GM23338 (cell line): Measurements from ENCODE around the gene ASTN1. TPM values are rescaled to one million over a fixed set of nuclear protein-coding genes. Genes with fewer than 3 reads are reported as not detected.

Experiments
- ATAC-seq: fragments of 200-7000 bp; cut with Tn5 transposase; 3 replicates; pipeline ENCODE4 v1.9.1; 2020
- DNase-seq: peaks from one replicate; pipeline ENCODE4 v3.0.0-alpha.2; 2015; ENCODE audit warnings: low spot score
- H2AFZ ChIP-seq: fragments of 200-600 bp; sonication (generic); 2 replicates; pipeline ENCODE4 v1.8.0; 2016; ENCODE audit warnings: antibody characterized with exemption, mild to moderate bottlenecking, moderate library complexity
- H3F3A ChIP-seq: fragments of 200-600 bp; sonication (generic); replicated peaks from 2 replicates; pipeline ENCODE4 v1.8.0; 2017; ENCODE audit warnings: antibody characterized with exemption, mixed run types, low read depth
- H3K27ac ChIP-seq: fragments of 200-600 bp; sonication (generic); 2 replicates; pipeline ENCODE4 v1.6.1; 2016; ENCODE audit warnings: low read depth
- H3K27me3 ChIP-seq: fragments of 200-600 bp; sonication (generic); 2 replicates; pipeline ENCODE4 v1.8.0; 2016; ENCODE audit warnings: mild to moderate bottlenecking, mixed run types, moderate library complexity; ENCODE audit not compliant: insufficient read depth
- H3K36me3 ChIP-seq: fragments of 200-600 bp; sonication (generic); 2 replicates; pipeline ENCODE4 v1.8.0; 2016; ENCODE audit warnings: mild to moderate bottlenecking; ENCODE audit not compliant: insufficient read depth
- H3K4me1 ChIP-seq: fragments of 200-600 bp; sonication (generic); 2 replicates; pipeline ENCODE4 v1.8.0; 2016; ENCODE audit warnings: mild to moderate bottlenecking, moderate library complexity; ENCODE audit not compliant: insufficient read depth
- H3K4me2 ChIP-seq: fragments of 200-600 bp; sonication (generic); 2 replicates; pipeline ENCODE4 v1.7.1; 2017; ENCODE audit warnings: mixed run types
- H3K4me3 ChIP-seq: fragments of 200-600 bp; sonication (generic); 2 replicates; pipeline ENCODE4 v1.6.1; 2016; ENCODE audit warnings: mixed run types
- H3K79me2 ChIP-seq: fragments of 200-600 bp; sonication (generic); replicated peaks from 2 replicates; pipeline ENCODE4 v1.8.0; 2017; ENCODE audit warnings: mild to moderate bottlenecking; ENCODE audit not compliant: insufficient read depth
- H3K9me2 ChIP-seq: fragments of 200-600 bp; sonication (generic); 2 replicates; pipeline ENCODE4 v1.8.0; 2017; ENCODE audit not compliant: insufficient read depth
- H4K20me1 ChIP-seq: fragments of 200-600 bp; sonication (generic); replicated peaks from 2 replicates; pipeline ENCODE4 v1.8.0; 2017; ENCODE audit warnings: mild to moderate bottlenecking; ENCODE audit not compliant: insufficient read depth
- H3K27ac Mint-ChIP-seq: 2 replicates; pipeline ENCODE4 v1.8.0; 2020; ENCODE audit warnings: inconsistent platforms, mild to moderate bottlenecking, moderate library complexity, mixed read lengths
- H3K27me3 Mint-ChIP-seq: 3 replicates; pipeline ENCODE4 v1.8.0; 2022; ENCODE audit warnings: low read depth, mild to moderate bottlenecking, moderate library complexity, mixed read lengths, inconsistent platforms; ENCODE audit not compliant: insufficient read depth, poor library complexity
- H3K36me3 Mint-ChIP-seq: 3 replicates; pipeline ENCODE4 v1.8.0; 2021; ENCODE audit warnings: low read depth, mild to moderate bottlenecking, inconsistent platforms, moderate library complexity, mixed read lengths
- H3K4me1 Mint-ChIP-seq: 3 replicates; pipeline ENCODE4 v1.8.0; 2020; ENCODE audit warnings: mild to moderate bottlenecking, inconsistent platforms, mixed read lengths
- H3K4me3 Mint-ChIP-seq: 3 replicates; pipeline ENCODE4 v1.8.0; 2021; ENCODE audit warnings: moderate library complexity, mild to moderate bottlenecking, inconsistent platforms, mixed read lengths
- H3K9me3 Mint-ChIP-seq: 3 replicates; pipeline ENCODE4 v1.8.0; 2020; ENCODE audit warnings: moderate library complexity, mild to moderate bottlenecking, inconsistent platforms, mixed read lengths
- CREB1 ChIP-seq: fragments of 250-450 bp; sonication (Bioruptor Pico); IDR thresholded peaks from 2 replicates; pipeline ENCODE4 v1.5.0; 2020; ENCODE audit warnings: low read depth, mild to moderate bottlenecking, moderate library complexity
- EZH2 ChIP-seq: fragments of 200-600 bp; sonication (generic); IDR thresholded peaks from one replicate; pipeline ENCODE4 v1.8.0; 2017; ENCODE audit warnings: antibody characterized with exemption, mild to moderate bottlenecking, low read depth; ENCODE audit not compliant: unreplicated experiment
- EZH2phosphoT487 ChIP-seq: fragments of 200-600 bp; sonication (generic); IDR thresholded peaks from one replicate; pipeline ENCODE4 v1.8.1; 2018; ENCODE audit warnings: antibody characterized with exemption; ENCODE audit not compliant: unreplicated experiment
- JUNB ChIP-seq: IDR thresholded peaks from one replicate; pipeline ENCODE4 v1.6.1; 2016; ENCODE audit warnings: antibody characterized with exemption; ENCODE audit not compliant: unreplicated experiment
- NANOG ChIP-seq: IDR thresholded peaks from 2 replicates; pipeline ENCODE4 v1.6.1; 2016; ENCODE audit warnings: antibody characterized with exemption, borderline replicate concordance
- POLR2AphosphoS5 ChIP-seq: IDR thresholded peaks from 2 replicates; pipeline ENCODE4 v1.6.1; 2016; ENCODE audit warnings: antibody characterized with exemption, low read depth
- ZNF114 ChIP-seq: fragments of 250-450 bp; sonication (Bioruptor Pico); IDR thresholded peaks from 2 replicates; pipeline ENCODE4 v1.5.0; 2020; ENCODE audit warnings: mild to moderate bottlenecking, moderate library complexity
- ZNF331 ChIP-seq: fragments of 250-450 bp; sonication (Bioruptor Pico); IDR thresholded peaks from 2 replicates; pipeline ENCODE4 v1.5.0; 2020; ENCODE audit warnings: low read depth, mild to moderate bottlenecking, moderate library complexity
- polyA plus RNA-seq: library from polyadenylated mRNA; unstranded; fragments of >200 nt; fragmentation: Nextera tagmentation; extraction: Ambion mirVana; gene quantifications from 2 replicates; pipeline ENCODE4 v1.2.1, GENCODE V29; 2016
- total RNA-seq: library from RNA; depleted of rRNA; stranded (reverse); fragments of >200 nt; shearing (Covaris generic); gene quantifications from 2 replicates; pipeline ENCODE4 v1.2.3, GENCODE V29; 2014
- TF ChIP-seq, protein P1 (sequence below), 2 experiments: fragments of 200-600 bp in 1 of 2; sonication (generic) in 1 of 2; conservative IDR thresholded peaks; 2 replicates each; pipeline versions ENCODE4 v1.5.1 to v1.6.1; 2016 to 2017; ENCODE audit warnings: antibody characterized with exemption in 2 of 2, low read depth in 2 of 2, mild to moderate bottlenecking in 2 of 2, moderate library complexity in 1 of 2
- TF ChIP-seq, protein P2 (sequence below): IDR thresholded peaks from 2 replicates; pipeline ENCODE4 v1.6.1; 2016; ENCODE audit warnings: antibody characterized with exemption
- TF ChIP-seq, protein P3 (sequence below): IDR thresholded peaks from one replicate; pipeline ENCODE4 v1.6.1; 2018; ENCODE audit warnings: antibody characterized with exemption; ENCODE audit not compliant: unreplicated experiment

Gene ASTN1
- total and polyA plus RNA-seq, 2 experiments from 2014 or later: 2.0 to 5.2 TPM

DNA sequence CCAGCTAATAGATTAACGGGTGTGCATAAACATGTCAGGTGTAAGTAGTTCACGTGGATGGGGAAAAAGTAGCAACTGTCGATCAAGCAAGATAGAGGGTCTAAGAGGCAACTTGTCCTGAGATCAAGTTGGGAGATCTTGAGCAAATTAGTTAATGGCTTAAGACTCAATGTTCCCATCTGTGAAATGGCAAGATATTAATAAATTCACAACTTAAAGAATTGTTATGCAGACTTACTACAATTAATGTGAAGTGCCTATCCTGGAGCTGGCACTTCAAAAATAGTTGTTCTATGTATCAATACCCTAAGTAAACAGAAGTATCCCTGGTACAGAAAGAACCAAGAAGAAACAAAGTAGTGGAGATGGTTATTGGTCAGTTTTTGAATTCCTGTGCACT, 312.4 kb downstream of the ASTN1 start:
- Histone ChIP-seq H4K20me1 (no peaks in the 10 kb centered on the region), H3K4me3 (no peak overlapping the region), H3K27ac (no peak overlapping the region), H3K4me2 (no peak overlapping the region), H3K79me2 (no peaks in the 10 kb centered on the region), H3F3A (no peaks in the 10 kb centered on the region), H2AFZ (no peak overlapping the region), H3K36me3 (no peaks in the 10 kb centered on the region), H3K27me3 (no peaks in the 10 kb centered on the region), H3K4me1 (no peaks in the 10 kb centered on the region), H3K9me2 (no peaks in the 10 kb centered on the region)
- DNase-seq: no peak
- Mint-ChIP-seq H3K27ac (no peak overlapping the region), H3K27me3 (no peaks in the 10 kb centered on the region), H3K4me1 (no peaks in the 10 kb centered on the region), H3K9me3 (no peaks in the 10 kb centered on the region), H3K36me3 (no peaks in the 10 kb centered on the region), H3K4me3 (no peak overlapping the region)
- ATAC-seq: no peak
- no peak for TF ChIP-seq NANOG

DNA sequence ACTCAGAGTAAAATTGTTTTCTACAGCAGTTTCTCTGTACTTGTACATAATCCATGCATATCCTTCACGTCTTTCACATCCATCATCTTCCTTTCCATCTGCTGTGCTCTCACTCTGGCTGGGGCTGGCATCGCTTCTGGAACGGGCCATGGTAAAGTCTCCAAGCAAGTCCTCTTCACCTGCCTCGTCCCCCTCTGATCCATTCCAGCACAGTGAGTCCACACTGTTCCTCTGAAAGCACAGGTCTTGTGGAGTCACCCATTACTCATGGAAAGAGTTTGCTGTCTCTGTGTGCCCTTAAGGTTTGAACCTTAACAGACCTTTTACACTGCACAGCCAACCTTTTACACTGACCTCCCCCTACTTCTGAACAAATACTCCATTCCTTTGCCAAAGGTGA, 313.6 kb downstream of the ASTN1 start:
- no peak for TF ChIP-seq CREB1 (CRISPR knock-in tag)
- TF ChIP-seq EZH2phosphoT487: no peak
- no peak for TF ChIP-seq POLR2AphosphoS5
- TF ChIP-seq, protein P1, sequence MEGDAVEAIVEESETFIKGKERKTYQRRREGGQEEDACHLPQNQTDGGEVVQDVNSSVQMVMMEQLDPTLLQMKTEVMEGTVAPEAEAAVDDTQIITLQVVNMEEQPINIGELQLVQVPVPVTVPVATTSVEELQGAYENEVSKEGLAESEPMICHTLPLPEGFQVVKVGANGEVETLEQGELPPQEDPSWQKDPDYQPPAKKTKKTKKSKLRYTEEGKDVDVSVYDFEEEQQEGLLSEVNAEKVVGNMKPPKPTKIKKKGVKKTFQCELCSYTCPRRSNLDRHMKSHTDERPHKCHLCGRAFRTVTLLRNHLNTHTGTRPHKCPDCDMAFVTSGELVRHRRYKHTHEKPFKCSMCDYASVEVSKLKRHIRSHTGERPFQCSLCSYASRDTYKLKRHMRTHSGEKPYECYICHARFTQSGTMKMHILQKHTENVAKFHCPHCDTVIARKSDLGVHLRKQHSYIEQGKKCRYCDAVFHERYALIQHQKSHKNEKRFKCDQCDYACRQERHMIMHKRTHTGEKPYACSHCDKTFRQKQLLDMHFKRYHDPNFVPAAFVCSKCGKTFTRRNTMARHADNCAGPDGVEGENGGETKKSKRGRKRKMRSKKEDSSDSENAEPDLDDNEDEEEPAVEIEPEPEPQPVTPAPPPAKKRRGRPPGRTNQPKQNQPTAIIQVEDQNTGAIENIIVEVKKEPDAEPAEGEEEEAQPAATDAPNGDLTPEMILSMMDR (conservative IDR thresholded peaks at IDR 0.05; ENCODE audit: low read depth in 2 of 2): no peak
- TF ChIP-seq JUNB: no peak
- TF ChIP-seq, protein P2, sequence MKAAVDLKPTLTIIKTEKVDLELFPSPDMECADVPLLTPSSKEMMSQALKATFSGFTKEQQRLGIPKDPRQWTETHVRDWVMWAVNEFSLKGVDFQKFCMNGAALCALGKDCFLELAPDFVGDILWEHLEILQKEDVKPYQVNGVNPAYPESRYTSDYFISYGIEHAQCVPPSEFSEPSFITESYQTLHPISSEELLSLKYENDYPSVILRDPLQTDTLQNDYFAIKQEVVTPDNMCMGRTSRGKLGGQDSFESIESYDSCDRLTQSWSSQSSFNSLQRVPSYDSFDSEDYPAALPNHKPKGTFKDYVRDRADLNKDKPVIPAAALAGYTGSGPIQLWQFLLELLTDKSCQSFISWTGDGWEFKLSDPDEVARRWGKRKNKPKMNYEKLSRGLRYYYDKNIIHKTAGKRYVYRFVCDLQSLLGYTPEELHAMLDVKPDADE: no peak
- no peak for TF ChIP-seq ZNF114 (CRISPR knock-in tag)
- TF ChIP-seq, protein P3, sequence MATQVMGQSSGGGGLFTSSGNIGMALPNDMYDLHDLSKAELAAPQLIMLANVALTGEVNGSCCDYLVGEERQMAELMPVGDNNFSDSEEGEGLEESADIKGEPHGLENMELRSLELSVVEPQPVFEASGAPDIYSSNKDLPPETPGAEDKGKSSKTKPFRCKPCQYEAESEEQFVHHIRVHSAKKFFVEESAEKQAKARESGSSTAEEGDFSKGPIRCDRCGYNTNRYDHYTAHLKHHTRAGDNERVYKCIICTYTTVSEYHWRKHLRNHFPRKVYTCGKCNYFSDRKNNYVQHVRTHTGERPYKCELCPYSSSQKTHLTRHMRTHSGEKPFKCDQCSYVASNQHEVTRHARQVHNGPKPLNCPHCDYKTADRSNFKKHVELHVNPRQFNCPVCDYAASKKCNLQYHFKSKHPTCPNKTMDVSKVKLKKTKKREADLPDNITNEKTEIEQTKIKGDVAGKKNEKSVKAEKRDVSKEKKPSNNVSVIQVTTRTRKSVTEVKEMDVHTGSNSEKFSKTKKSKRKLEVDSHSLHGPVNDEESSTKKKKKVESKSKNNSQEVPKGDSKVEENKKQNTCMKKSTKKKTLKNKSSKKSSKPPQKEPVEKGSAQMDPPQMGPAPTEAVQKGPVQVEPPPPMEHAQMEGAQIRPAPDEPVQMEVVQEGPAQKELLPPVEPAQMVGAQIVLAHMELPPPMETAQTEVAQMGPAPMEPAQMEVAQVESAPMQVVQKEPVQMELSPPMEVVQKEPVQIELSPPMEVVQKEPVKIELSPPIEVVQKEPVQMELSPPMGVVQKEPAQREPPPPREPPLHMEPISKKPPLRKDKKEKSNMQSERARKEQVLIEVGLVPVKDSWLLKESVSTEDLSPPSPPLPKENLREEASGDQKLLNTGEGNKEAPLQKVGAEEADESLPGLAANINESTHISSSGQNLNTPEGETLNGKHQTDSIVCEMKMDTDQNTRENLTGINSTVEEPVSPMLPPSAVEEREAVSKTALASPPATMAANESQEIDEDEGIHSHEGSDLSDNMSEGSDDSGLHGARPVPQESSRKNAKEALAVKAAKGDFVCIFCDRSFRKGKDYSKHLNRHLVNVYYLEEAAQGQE: no peak
- no peak for TF ChIP-seq EZH2
- TF ChIP-seq ZNF331: no peak
- Histone ChIP-seq H3K27ac (no peak overlapping the region), H3K79me2 (no peaks in the 10 kb centered on the region), H3F3A (no peaks in the 10 kb centered on the region), H3K27me3 (no peaks in the 10 kb centered on the region), H3K9me2 (no peaks in the 10 kb centered on the region), H3K4me1 (no peaks in the 10 kb centered on the region), H2AFZ (no peak overlapping the region), H3K4me3 (no peak overlapping the region), H3K4me2 (no peak overlapping the region), H4K20me1 (no peaks in the 10 kb centered on the region), H3K36me3 (no peaks in the 10 kb centered on the region)
- no peaks in the 10 kb centered on the region for H3K36me3 Mint-ChIP-seq
- H3K4me1 Mint-ChIP-seq: peaks cover 2% of the 10 kb centered on the region; the same call in 2 of the 3 replicates
- H3K27ac Mint-ChIP-seq: no peak overlapping the region
- no peak overlapping the region for H3K4me3 Mint-ChIP-seq
- no peak for DNase-seq
- H3K9me3 Mint-ChIP-seq: no peaks in the 10 kb centered on the region
- no peak for ATAC-seq
- H3K27me3 Mint-ChIP-seq: no peaks in the 10 kb centered on the region
